Measurements from ENCODE around the gene PYHIN1. TPM values are rescaled to one million over a fixed set of nuclear protein-coding genes. Genes with fewer than 3 reads are reported as not detected.

The PYHIN1 gene
- total RNA-seq, 4 donors from 2014 or later = 0.16 TPM; not detected in 3

DNA sequence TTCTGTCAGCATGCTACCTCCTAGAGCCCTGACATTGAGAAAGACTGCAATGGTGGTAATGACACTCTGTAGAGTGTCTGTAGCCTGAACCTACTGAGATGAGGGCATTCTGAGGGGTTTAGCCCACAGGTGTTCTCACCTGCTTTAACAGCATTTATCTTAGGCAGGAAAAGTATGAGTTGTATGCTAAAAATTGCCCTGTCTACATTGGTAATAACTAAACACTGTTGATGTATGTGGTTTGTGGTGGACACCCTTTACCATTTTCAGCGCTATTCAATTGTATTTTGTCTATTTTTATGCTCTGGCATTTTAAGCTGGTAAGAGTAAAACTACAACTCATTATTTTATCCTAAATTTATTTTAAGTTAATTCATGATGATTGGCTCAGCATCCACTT is 10.0 kb downstream of the PYHIN1 start:
- ATAC-seq = no peak
- in situ Hi-C loops (cut with MboI; ENCODE audit: low sequenced_read_pairs in 4 of 4) = no loop called here

DNA sequence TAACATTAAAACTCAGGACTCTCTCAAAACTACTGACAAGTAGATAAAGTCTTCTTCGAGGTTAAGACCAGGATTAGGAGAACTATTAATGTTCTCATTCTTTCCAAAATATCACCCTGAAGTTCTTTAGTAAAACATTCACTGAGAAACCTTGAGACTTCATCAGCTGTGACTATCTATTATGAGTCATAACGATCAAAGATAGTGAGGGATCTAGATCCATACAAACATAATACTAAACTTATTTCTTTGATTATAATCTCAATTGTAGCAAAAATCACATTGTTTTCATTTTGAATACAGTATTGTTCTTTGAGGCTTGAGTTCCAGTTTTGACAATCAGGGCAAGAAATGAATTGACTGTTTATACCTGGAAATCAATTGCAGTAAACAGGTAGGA is 11.1 kb downstream of the PYHIN1 start:
- DNase-seq = no peak
- Histone ChIP-seq H3K36me3 (no peaks in the 10 kb centered on the region), H3K27ac (no peak overlapping the region), H3K27me3 (no peaks in the 10 kb centered on the region), H3K4me3 (no peak overlapping the region), H3K9me3 (no peaks in the 10 kb centered on the region), H3K4me1 (no peaks in the 10 kb centered on the region)
- intact Hi-C loops (cut with DNase I; ENCODE audit: low total_unique reads) (no loop called here), in situ Hi-C loops (cut with MboI; ENCODE audit: low sequenced_read_pairs in 4 of 4) (no loop called here)
- TF ChIP-seq, protein P1, sequence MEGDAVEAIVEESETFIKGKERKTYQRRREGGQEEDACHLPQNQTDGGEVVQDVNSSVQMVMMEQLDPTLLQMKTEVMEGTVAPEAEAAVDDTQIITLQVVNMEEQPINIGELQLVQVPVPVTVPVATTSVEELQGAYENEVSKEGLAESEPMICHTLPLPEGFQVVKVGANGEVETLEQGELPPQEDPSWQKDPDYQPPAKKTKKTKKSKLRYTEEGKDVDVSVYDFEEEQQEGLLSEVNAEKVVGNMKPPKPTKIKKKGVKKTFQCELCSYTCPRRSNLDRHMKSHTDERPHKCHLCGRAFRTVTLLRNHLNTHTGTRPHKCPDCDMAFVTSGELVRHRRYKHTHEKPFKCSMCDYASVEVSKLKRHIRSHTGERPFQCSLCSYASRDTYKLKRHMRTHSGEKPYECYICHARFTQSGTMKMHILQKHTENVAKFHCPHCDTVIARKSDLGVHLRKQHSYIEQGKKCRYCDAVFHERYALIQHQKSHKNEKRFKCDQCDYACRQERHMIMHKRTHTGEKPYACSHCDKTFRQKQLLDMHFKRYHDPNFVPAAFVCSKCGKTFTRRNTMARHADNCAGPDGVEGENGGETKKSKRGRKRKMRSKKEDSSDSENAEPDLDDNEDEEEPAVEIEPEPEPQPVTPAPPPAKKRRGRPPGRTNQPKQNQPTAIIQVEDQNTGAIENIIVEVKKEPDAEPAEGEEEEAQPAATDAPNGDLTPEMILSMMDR (IDR thresholded peaks at IDR 0.05 in 4 of 5, conservative IDR thresholded peaks at IDR 0.05 in 1 of 5) = no peak
- no peak for TF ChIP-seq POLR2A (IDR thresholded peaks at IDR 0.05)
- no peak for ATAC-seq

More for the DNA sequence above, 10.0 kb downstream of the PYHIN1 start:
- Histone ChIP-seq H3K27me3 (no peaks in the 10 kb centered on the region), H3K27ac (no peak overlapping the region), H3K9me3 (no peaks in the 10 kb centered on the region), H3K36me3 (no peaks in the 10 kb centered on the region), H3K4me1 (no peaks in the 10 kb centered on the region), H3K4me3 (no peak overlapping the region)
- intact Hi-C loops (cut with DNase I; ENCODE audit: low total_unique reads) = no loop called here
- DNase-seq = no peak
- TF ChIP-seq, protein P1 (IDR thresholded peaks at IDR 0.05 in 4 of 5, conservative IDR thresholded peaks at IDR 0.05 in 1 of 5) = no peak
- TF ChIP-seq POLR2A (IDR thresholded peaks at IDR 0.05) = no peak

DNA sequence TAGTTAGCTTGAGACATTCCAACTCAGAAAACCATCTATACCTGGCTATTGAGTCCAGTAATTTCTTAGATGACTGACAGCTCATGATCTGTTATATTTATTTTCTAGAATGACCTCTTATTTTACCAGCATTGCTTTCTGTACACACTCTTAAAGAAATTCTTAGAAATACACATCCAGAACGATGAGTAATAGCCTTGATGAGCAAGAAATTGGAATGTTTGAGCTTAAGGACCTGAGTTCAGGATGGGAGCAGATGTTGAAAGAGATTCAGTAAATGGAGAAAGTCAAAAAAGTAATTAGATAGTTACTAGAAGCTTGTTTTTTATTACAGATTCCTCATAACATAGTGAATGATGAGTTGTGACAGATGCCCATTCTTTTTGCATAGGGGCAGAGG is 11.7 kb downstream of the PYHIN1 start:
- ATAC-seq = no peak
- H3K9me3 ChIP-seq = no peaks in the 10 kb centered on the region
- intact Hi-C loops (cut with DNase I; ENCODE audit: low total_unique reads) = no loop called here
- TF ChIP-seq, protein P1 (IDR thresholded peaks at IDR 0.05 in 4 of 5, conservative IDR thresholded peaks at IDR 0.05 in 1 of 5) = no peak
- no peak for TF ChIP-seq POLR2A (IDR thresholded peaks at IDR 0.05)
- no peak for DNase-seq
- H3K27me3 ChIP-seq = no peaks in the 10 kb centered on the region
- in situ Hi-C loops (cut with MboI; ENCODE audit: low sequenced_read_pairs in 4 of 4) = no loop called here
- no peaks in the 10 kb centered on the region for H3K36me3 ChIP-seq
- no peak overlapping the region for H3K27ac ChIP-seq
- no peak overlapping the region for H3K4me3 ChIP-seq
- no peaks in the 10 kb centered on the region for H3K4me1 ChIP-seq

DNA sequence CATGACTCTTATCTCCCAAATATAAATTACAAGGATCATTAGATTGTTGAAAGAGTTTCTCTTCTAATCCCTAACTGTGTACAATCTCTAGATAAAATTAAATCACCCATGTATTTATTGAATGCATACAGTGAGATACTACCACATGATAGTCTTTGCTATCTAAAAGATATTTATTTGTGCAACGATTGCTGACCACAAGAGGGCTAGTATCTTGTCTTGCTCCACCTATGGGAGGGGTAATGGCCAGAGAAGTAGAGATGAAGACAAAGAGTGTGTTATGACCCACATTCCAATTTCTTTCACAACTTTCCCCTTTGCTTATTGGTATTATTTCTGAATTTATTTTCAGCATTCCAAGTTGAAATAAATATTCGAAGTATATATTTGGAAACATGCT is 13.7 kb downstream of the PYHIN1 start:
- no peaks in the 10 kb centered on the region for H3K4me1 ChIP-seq
- no peaks in the 10 kb centered on the region for H3K27me3 ChIP-seq
- no peak for TF ChIP-seq POLR2A (IDR thresholded peaks at IDR 0.05)
- no peaks in the 10 kb centered on the region for H3K36me3 ChIP-seq
- intact Hi-C loops (cut with DNase I; ENCODE audit: low total_unique reads) = no loop called here
- H3K27ac ChIP-seq = no peak overlapping the region
- DNase-seq = no peak
- H3K9me3 ChIP-seq = no peaks in the 10 kb centered on the region
- no peak for ATAC-seq
- in situ Hi-C loops (cut with MboI; ENCODE audit: low sequenced_read_pairs in 4 of 4) = no loop called here
- H3K4me3 ChIP-seq = no peak overlapping the region

DNA sequence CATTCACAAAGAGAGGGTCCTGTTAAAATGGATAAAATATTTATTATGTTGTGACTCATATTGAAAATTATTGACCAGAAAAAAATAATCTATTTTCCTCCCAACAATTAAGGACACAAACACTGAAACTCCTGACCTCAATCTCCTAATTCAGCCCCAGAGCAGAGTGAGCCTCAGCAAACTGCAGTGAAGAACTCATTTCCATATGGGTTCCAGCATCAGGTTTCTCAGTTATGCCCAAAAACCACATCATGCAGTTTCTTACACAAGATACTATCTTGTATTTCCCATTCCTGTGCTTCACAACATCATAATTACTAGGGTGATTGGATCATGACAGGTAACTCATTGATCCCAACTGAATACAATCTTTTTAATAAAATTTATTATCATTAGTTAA is 15.4 kb downstream of the PYHIN1 start:
- intact Hi-C loops (cut with DNase I; ENCODE audit: low total_unique reads) = no loop called here
- H3K4me1 ChIP-seq = no peaks in the 10 kb centered on the region
- H3K9me3 ChIP-seq = no peaks in the 10 kb centered on the region
- H3K4me3 ChIP-seq = no peak overlapping the region
- in situ Hi-C loops (cut with MboI; ENCODE audit: low sequenced_read_pairs in 4 of 4) = no loop called here
- no peaks in the 10 kb centered on the region for H3K36me3 ChIP-seq
- no peak for TF ChIP-seq POLR2A (IDR thresholded peaks at IDR 0.05)
- TF ChIP-seq, protein P1 (IDR thresholded peaks at IDR 0.05 in 4 of 5, conservative IDR thresholded peaks at IDR 0.05 in 1 of 5) = no peak
- DNase-seq = no peak
- ATAC-seq = no peak
- no peak overlapping the region for H3K27ac ChIP-seq
- no peaks in the 10 kb centered on the region for H3K27me3 ChIP-seq

Measured in gastrocnemius medialis (tissue), 4 donors.